NCI-H2196 treated with DMSO at 0.1 percent for 48 hours (cell line): ENCODE results near the gene RNF43.

Experiments used
- DNase-seq: peaks from one replicate; lab custom pipeline; 2025; ENCODE audit not compliant: unreplicated experiment; lab: John Stamatoyannopoulos, UW

RNF43 gene

GRCh38 chr17:58417300-58418092 lies at the start of gene RNF43:
TSS of gene RNF43 (minus strand) at chr17:58417534. CDS start at chr17:58415577, 1,957 bp downstream.
- DNase-seq, result peak; percentile 94

DNA sequence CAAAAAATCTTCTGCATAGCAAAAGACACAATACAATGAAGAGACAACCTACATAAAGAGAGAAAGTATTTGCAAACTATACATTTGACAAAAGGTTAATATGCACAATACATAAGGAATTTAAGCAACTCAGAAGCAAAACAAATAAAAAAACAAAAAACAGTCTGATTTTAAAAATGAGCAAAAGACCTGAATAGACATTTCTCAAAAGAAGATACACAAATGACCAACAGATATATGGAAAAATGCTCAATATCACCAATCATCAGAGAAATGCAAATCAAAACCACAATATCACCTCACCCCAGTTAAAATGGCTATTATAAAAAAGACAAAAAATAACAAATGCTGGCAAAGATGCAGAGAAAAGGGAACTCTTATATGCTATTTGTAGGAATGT lies 38.2 kb upstream of the RNF43 start:
- no peak for DNase-seq

GRCh38 chr17:58452738-58453137 lies 35.4 kb upstream of the RNF43 start:
- no peak for DNase-seq

- peak; percentile 43 for DNase-seq
These were observed 30.0 kb upstream of the RNF43 start for GRCh38 chr17:58447039-58447975.

GRCh38 chr17:58446086-58446485 lies 28.8 kb upstream of the RNF43 start:
- DNase-seq, result no peak

DNA sequence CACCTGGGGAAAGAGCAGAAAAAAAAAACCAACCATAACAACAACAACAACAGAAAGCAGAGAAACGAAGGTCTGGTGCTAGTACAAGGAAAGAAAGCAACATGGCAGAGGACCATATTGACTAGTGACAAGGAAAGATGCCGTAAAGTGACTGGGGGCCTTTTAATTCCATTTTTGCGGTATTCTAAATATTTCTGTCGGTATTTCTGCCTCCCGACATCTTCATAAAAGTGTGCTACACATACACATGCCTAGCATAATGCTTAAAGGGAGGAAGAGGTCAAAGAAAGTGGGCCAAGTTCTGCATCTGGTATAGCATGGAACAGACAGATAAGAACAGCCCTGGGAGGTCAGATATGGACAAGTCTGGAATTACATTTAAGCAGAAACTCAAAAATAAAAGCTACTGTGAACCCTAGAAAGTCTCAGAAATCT lies 19.5 kb upstream of the RNF43 start:
- DNase-seq, result no peak

DNA sequence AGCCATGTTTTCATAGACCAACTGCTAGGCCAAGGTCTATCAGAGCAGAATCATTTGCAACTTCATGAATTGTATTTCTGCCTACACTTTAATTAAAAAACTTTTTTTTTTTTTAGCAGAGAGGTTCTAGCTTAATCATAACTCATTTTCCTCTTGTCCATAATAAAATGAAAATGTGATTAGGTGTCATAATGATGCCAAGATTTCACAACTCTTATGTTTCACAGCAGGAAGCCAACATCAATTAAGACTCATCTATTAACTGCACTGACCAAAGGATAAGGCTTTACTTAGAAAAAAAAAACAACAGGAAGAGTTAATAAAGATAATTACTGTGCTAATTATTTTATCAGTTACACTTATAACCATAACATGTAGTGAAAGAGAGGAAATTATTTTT lies 18.9 kb upstream of the RNF43 start:
- DNase-seq, result no peak

DNA sequence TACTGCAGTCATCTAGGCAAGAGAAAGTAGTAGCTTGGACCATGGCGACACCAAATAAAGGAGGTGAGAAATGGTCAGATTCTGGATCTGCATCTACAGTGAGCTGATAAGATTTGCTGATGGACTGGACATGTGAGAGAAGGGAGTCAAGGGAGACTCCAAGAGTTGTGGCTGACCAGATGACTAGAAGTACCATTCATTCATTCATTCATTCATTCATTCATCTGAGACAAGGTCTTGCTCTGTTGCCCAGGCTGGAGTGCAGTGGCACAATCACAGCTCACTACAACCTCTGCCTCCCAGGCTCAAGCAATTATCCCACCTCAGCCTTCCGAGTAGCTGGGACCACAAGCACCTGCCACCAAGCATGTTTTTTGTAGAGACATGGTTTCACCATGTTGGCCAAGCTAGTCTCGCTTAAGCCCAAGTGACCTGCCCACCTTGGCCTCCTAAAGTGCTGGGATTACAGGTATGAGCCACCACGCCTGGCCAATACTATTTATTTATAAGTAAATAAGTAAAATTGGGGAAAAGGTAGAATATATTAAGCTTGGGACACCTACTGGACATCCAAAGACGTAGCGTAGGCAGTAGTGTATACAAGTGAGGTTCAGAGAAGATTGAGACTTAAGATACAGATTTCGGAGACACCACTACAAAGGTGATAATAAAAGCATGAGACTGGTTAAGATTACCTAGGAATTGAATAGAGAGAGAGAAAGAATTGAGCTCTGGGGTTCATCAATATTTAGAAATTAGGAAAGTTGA lies 15.7 kb upstream of the RNF43 start:
- no peak for DNase-seq

GRCh38 chr17:58427807-58428206 lies 10.5 kb upstream of the RNF43 start:
- DNase-seq, result no peak

GRCh38 chr17:58421711-58422110 lies 4.4 kb upstream of the RNF43 start:
- no peak for DNase-seq

GRCh38 chr17:58420827-58421226 lies 3.5 kb upstream of the RNF43 start:
- no peak for DNase-seq

DNA sequence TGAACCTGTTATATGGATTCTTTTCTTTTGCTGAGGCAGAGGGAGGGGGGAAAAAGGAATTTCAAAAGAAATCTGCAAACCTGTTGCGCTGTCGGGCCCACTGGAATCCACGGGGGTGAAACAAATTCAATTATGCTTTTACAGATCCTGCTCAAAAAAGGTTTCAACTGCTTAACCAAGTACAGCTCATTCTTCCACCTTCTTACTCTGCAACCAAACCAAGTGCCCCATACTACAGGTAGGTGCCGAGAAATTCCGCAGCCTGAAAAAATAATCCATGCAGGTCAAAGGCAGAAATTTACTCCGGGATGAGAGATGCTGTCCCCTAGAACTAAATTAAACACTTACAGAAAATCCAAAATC lies 416 bp downstream of the RNF43 start:
- DNase-seq, result no peak

- DNase-seq, result no peak
These were observed 938 bp downstream of the RNF43 start for GRCh38 chr17:58416396-58416795.

GRCh38 chr17:58415371-58416055 lies 1.8 kb downstream of the RNF43 start:
- DNase-seq, result no peak

- DNase-seq, result no peak
These were observed 2.7 kb downstream of the RNF43 start for GRCh38 chr17:58414596-58414997.

GRCh38 chr17:58413684-58414083 lies 3.6 kb downstream of the RNF43 start:
- DNase-seq, result no peak

DNA sequence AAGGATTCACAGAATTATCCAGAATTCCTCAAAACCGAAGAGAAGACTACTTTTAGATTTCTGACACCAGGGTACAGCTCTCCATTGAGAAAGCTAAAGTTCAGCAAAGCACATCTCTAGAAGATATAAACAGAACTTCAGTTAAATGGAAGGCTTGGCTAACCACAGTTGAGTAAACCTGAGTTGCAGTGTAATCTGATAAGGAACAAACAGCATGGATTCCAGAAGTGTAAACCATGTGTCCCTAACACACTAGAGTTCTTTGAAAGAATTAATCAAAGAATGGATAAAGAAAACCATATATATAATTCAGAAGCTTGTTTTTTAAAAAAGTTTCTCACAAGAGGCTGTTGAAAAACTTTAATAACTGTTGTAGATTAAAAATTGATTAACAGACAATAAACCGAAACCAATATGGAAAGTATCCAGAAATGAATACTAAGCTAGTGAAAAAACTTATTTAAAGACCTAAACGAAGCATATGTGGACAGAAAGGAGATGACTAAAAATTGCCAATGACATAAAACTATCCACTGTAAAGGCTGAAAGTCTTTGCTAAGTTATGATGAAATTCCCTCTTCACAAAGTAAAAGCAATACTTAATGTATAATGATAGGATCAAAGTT lies 4.3 kb downstream of the RNF43 start:
- no peak for DNase-seq

DNA sequence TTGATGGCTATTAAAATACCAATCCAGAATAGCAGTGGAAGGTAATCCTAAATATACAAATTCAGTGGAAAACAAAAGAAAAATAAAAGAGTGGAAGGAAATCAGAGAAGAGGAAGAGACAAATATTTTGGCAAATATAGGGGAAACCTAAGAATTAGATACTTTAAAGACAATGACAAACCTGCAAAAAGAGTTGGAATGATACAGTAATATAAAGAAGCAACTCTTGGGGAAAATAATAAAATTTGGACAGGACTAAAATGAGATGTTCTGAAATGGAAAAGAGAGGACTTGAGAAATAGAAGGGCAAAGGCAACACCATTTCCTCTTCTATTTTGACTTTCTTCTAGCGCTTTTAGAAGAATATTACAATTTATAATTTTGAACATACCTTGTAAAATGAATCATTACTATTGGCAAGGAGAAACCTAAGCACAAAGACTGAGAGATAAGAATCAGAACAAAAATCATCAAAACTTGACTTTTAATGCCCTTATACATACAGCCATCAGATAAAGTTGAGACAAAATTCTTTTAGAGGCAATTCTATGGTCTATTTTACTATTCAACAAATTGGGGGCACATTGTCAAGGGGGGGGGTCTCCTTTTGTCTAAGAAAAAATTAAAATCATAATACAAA lies 5.2 kb downstream of the RNF43 start:
- DNase-seq, result no peak

DNA sequence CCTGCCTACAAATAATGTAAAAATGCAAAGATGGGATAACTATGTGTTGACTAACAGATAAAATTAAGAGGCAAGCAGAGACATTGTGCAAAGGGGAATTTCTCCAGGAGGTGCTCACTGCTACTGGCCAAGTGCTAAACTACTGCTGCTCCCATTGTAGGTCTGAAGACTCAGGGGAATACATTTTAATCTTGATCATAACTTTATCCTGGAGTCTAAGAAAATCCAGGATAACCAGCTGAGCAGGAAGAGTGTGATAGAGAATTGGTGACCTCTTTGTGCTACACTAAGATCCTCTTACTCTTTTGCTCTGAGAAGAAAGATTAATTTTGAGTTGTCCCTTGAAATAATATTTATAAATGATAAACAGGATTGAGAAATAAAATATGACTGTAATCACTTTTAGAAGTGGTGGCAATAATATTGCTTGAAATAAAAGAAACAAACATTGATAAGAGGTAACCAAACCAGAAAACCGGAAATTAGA lies 5.9 kb downstream of the RNF43 start:
- DNase-seq, result no peak
